HTERT RPE-1 (cell line): Measurements from ENCODE around the gene MS4A15.
"Not testable (repeated sequence)": the region's sequence is repeated elsewhere in the genome, so short reads cannot be mapped to it uniquely, and the experiment has no call there.

Experiments
- in situ Hi-C: fragments of 300-500 bp; cut with MboI; formaldehyde crosslinking; loops from 4 replicates; pipeline ENCODE4 v1.14.3; 2020; ENCODE audit warnings: low sequenced_read_pairs

MS4A15 gene, protein sequence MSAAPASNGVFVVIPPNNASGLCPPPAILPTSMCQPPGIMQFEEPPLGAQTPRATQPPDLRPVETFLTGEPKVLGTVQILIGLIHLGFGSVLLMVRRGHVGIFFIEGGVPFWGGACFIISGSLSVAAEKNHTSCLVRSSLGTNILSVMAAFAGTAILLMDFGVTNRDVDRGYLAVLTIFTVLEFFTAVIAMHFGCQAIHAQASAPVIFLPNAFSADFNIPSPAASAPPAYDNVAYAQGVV

DNA sequence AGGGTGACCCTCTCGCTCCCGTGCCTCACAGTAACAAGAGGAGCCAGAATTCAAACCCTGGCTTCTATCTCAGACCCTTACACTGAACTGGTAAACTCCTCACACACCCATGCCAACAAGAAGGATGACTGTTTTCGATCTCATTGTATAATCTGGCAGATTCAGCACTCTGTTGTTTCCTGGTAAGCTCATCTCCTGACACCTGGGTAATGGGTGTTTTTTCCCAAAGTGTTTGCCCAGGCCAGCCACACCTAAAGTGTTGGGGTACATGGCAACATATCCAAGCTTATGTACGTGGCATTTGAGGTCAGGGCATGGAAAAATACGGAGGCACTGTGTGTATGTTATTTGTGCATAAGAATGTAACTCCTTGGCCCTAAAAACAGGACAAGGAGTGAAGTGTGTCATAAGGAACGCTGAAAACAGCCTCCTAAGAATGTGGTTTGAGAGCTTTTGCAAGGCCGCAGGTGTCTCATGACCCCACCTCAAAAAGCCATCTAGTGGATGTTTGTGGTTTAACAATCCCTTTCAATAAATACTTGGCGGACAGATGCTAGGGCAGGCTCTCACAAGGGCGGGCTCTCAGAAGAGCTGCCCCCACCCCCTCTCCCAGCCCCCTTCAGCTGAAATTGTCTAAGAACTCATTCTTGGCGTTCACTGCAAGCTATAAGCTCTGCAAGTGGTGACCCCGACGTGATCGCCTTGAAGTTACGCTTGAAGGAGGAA, at the start of gene MS4A15:
Gene MS4A15 (plus strand): TSS at position 561 of the 726 bp plus-strand sequence. CDS start 6,867 bp downstream, outside the sequence.
- in situ Hi-C loops, result no loop called here

DNA sequence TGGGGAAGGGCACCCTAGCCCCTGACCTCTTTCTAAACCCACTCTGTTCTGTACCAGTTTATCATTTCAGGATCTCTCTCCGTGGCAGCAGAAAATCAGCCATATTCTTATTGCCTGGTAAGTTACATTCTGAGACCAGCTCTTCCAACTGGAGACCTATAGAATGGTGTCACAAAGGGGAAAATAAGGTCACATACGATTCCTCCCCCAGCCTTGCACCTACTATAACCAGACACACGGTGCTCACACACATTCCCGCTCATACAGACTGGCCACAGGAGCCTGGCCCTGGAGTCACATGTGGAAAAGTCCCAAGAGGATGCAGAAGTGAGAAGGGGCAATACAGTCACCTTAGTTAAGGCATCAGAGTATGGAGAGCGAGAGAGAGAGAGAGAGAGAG, 49.7 kb upstream of the MS4A15 start:
- in situ Hi-C loops, result no loop called here

DNA sequence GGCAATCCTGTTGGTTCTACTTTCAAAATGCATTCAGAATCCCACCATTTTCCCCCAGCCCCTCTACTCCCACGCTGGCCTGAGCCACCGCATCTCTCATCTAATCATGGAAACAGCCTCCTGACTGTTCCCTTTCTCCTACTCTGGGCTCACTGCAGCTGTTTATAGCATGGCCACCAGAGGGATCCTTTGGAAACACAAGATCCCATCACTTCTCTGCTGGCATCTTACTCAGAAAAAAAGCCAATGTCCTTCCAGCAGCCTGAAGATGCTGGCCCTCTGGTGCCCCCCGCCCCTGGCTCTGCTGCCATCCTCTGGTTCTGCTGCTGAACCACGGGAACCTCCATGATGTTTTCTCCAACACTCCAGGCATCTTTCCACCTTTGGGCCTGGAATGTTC, 46.2 kb upstream of the MS4A15 start:
- in situ Hi-C loops, result no loop called here

DNA sequence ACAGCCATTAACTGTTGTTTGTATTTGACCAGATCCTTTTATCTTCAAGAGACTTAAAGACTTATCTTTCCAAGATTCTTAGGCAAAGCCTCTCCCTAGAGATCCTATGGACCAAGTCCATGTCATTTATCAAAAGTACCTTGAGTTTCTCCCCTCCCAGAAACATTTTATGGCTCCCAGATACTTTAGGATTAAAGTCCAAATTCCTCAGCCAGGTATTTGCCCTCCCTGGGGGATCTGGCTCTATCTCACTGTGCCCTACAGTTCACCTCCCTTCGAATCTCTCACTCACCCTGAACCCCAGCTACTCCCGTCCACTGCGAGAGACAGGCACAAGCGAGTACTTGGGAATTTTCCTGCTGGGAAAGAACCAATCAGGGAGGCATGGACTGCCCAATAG, 45.4 kb upstream of the MS4A15 start:
- in situ Hi-C loops, result no loop called here

DNA sequence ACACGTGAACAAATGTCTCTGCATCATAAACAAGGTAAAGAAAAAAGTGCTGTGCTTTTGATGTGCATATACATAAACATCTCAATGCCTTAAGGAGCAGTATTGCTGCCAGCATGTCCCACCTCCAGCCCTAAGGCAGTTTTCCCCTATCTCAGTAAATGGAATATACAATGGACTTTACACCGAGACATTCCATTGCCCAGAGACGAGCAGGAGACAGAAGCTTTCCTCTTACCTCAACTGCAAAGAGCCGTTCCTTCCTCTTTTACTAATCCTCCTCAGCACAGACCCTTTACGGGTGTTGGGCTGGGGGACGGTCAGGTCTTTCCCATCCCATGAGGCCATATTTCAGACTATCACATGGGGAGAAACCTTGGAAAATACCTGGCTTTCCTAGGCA, 43.2 kb upstream of the MS4A15 start:
- in situ Hi-C loops, result not testable (repeated sequence)

DNA sequence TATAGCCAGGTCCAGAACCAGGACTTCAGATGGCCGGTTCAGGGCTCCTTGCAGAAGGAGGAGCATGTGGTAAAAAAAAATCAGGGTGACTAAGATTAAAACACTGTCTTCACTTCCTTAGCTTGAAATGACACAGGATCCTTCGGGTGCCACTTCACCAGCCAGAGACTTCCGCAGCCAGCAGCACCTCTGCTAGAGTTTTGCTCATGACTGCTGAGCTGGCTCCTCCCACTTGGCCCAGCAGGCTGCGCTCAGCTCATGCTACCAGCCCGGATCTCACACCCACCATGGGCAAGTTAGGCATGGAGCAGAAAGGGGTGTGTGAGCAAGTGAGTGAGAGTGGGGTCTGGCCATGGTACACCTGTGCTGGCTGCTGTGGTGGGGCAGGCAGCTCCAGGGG, 38.7 kb upstream of the MS4A15 start:
- in situ Hi-C loops, result no loop called here

DNA sequence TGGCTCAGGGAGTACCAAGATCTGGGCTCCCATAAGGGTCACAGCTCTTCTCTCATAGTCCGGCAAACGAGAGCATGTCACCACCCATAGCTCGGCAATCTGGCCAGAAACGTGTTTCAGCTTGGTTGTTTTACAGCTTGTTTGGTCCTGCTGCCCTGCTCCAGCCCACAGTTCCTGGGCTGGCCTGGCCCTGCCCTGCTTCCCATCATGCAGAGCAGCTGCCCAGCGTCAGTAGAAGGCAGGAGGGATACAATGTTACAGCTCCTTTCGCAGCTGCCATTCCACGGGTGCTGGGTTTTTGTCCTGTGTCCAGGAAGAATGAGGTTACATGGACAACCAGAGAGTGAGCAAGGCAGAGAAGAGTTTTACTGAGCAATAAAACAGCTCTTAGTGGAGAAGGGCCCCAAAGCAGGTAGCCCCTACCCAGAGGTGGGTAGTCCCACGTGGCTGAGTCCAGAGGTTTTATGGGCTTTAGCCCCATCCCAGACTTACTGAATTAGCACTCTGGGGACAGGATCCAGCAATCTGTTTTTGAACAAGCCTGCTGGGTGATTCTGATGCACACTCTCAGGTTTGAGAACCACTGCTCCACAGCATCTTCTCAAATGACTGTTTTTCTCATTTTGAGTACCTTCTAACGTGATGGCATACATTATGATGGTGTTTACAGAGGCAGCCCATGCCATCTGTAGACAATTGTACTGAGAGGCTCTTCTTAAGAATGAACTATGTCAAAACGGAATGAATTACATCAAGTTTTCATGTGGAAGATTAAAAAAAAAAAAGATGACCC, 37.9 kb upstream of the MS4A15 start:
- in situ Hi-C loops, result no loop called here

DNA sequence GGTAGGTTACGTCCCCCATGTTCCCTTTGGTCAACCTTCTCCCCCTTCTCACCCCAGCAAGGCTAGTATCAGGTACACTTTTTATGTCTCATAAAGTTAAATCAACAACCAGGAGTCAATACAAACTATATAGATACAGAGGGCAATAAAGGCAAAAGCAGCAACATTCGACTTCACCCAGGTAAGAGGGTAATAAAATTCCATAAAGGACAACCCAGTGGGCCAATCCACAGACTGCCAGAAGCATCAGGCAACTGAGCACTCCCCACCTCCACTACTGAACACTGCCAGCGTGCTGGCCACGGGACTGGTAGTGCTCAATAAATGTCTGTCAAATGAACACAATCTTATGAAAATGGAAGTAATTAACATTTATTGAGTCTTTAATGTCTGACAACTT, 37.3 kb upstream of the MS4A15 start:
- in situ Hi-C loops, result no loop called here

DNA sequence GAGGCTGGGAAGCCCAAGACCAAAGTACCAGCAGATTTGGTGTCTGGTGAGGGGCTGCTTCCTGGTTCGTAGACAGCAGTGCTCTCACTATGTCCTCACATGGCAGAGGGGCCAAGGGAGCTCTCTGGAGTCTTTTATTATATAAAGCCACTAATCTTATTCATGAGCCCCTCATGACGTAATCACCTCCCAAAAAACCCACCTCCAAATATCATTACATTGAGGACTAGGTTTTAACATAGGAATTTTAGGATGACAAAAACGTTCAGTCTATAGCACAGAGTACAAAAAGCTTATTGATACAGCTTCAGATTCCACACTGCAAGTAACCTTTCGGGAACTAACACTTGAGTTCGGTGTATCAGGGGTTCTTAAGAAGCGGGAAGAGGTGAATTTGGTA, 36.2 kb upstream of the MS4A15 start:
- in situ Hi-C loops, result no loop called here

DNA sequence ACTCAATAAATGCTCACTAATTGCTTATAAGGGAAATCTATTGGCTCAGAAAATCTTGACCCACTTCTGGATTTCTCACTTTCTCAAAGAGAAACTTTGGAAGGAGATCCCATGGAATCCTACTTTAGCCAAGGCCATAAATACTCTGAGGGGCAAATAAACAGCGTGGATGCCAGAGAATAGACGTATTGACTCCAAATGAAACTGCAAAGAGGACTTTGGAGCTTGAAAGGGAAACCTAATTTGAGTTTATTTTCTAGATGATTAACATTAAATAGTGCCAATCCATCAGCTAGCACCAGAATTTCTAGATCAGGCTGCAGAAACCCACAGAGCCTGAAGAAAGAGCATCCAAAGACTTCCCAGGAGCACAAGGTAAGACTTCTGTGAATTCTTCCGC, 32.2 kb upstream of the MS4A15 start, which contains the start of gene MS4A18:
Gene MS4A18 (plus strand): TSS at position 301 of the 400 bp plus-strand sequence.
- in situ Hi-C loops, result no loop called here

DNA sequence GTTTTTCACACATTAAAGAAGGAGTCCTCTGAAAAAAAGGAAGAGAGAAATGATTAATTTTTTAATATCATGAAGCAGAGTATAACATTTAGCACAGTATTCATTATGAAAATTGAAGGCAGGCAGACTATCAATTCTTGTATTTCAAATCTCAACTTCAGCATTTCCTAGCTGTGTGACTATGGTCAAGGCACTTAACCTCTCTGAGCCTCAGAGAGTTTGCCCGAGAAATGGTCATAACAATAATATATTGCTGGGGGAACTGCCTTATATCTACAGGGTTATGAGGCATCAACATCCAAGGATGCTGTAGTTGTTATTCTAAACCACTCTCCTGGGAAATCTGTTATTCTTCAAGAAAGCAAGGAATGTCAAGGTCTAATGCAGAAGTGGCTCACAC, 31.1 kb upstream of the MS4A15 start:
- in situ Hi-C loops, result no loop called here

DNA sequence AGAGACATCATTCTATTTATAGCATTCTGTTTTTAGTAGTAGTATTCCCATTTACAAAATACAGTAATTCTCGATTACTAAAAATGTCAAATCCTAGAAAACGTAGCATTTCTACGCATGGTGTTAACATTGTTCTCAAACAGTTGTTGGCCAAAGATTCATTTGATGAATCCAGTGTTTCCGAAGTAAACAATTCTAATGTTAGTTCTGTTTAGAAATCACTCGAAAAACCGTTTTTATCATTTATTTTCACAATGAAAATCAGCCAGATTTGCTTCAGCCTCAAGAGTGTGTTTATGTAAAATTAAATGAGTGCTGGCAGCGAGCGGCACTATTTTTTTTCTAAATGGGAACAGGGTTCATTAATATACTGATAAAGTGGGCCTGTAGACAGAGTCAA, 25.1 kb upstream of the MS4A15 start:
- in situ Hi-C loops, result no loop called here

DNA sequence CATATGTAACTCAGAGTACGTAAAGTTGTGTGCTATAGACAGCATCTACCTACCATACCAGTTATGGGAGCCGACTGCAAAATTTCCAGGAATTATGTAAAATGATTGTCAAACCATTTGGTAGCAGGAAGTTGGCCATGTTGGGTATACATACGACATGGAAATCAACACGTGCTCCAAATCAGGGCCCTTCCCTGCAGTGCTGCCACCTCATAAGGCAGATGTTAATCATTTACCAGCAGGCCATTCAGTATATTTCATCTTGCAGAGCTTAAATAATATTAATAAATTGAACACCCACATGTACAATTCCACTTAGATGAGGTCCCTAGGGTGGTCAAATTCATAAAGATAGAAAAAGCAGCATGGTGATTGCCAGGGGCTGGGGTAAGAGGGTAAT, 22.4 kb upstream of the MS4A15 start:
- in situ Hi-C loops, result no loop called here

DNA sequence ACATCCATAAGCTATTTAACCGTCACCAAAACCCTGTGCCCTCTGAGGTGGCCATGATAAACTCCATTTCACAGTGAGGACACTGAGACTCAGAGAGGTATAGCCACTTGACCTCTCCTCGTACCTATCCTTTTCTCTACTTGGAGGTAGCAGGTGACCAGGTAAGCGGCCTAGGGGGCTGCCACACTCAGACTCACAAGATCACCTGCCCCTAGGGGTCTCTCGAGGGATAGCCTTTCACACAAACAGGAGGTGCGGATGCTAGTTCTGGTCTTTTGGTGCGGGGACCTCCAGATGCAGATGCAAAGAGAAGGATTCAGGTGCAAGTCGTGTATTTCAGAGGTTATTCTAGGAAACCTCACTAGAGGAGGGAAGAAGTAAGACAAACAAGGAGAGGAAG, 17.6 kb upstream of the MS4A15 start:
- in situ Hi-C loops, result no loop called here

DNA sequence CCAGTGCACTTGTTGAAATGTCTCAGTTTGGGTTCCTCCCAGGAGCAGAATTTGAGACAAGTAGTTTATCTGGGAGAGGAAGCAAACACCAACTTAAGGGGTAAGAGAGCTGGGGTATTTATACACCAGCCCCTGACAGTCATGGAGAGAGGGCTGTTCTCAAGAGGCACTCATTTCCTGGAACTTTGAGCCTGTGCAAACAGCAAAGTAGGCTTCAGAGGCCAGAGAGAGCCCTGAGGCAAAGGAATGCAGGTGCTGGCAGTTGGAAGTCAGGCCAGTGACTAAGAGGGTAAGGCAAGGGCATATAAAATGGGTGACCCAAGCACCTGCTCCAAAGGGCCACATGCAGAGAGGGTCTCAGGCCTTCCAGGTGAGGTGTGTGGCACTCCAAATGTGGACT, 16.1 kb upstream of the MS4A15 start:
- in situ Hi-C loops, result no loop called here

DNA sequence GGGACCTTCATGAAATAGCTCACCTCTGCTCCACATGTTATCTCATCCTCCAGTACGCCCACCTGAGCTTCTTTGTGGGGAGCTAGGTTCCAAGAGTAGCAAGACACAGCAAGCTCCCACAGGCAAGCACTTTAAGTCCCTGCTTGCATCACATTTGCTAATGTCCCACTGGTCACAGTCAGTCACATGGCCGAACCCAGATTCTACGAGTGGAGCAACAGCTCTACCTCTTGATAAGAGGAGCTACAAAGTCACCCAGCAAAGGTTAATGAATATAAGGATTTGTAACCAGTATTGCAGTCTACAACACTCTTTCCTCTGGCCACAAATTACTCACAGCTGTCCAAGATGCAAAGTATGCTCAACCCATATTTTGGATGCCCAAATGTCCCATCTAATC, 15.2 kb upstream of the MS4A15 start:
- in situ Hi-C loops, result no loop called here

DNA sequence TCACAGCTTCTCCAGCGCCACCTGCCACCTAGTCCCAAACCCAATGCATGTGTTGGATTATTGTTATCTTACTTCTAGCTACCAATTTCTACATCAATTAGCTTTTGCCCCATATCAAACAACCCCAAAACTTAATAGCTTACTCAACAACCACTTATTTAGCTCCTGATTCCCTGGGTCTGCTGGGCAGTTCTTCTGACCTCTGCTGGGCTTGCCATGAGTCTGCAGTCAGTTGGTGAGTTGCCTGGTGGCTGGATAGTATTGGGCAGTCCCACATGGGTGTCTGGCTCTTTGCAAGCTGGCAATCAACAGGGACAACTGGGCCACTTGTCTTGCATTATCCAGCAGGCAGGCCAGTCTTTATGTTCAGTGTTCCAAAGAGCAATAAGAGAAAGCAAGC, 13.6 kb upstream of the MS4A15 start:
- in situ Hi-C loops, result no loop called here

DNA sequence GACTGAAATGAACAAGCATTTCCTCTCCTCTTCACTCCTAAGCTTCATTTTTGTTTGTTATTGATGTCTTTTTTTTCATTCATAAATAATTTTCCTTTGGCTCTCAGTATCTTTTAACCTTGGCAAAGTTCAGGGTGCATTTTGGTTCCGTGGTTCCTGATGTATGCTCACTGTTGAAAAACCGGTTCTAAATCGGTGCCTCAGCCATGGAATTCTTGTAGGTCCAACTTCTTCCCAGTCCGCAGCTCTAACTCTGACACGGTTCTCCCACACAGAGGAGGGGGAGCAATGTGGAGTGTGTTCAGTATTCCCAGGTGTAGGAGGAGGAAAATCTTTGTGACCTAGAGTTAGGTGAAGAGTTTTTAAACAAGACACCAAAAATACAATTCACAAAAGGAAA, 12.6 kb upstream of the MS4A15 start:
- in situ Hi-C loops, result no loop called here

DNA sequence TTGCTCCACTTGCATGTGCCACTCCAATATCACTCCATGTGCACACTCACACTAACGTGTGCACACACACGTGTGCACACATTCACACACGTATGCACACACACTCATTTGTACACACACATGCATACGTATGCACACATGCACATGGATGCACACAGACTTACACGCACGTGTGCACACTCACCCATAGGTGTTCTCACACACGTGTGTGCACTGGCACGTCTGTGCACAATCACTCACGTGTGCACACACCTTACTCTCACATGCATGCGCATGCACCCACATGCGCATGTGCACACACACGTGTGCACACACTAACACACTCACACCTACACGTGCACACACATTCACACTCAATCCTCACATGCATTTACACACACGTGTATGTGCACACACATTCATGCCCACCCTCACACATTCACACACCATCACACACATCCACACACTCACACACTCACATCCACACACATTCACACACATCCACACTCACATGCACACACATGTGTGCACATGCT, 9.3 kb upstream of the MS4A15 start:
- in situ Hi-C loops, result no loop called here

DNA sequence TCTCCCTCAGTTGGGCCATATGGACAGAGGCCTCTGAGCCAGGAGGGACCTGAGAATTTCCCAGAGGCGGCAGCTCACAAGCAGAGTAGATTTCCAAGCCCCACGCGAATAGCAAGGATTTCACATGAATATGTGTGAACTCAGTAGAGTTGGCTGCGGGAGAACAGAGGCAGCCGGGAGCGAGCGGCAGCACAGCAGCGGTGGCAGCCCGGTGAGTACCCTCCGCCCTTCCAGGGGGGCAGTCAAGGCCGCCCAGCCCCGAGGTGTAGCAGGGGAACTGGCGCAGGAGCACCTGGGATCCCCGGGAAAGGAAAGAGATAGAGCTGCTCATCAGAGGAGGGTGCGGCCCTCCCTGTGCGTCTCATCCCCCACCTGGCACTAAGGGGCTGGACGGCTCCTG, 8.4 kb upstream of the MS4A15 start:
- in situ Hi-C loops, result no loop called here

DNA sequence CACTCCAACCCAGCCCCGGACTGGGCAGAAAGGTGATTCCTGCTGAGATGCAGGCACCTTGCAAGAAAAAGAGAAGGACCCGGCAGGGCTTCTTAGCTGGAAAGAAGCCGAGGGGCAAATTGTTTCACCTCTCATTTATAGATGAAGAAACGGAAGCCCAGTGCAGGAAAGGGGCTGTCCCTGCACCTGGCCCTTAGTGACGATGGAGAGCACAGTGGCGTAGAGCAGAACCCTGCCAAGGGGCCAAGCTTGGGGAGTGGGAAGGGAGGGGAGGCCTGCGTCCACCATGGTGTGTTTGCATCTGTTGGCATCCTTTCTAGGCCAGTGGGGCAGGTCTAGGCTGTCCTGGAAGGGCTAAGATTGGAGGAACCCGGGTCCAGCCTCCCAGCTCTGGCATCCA, 7.8 kb upstream of the MS4A15 start:
- in situ Hi-C loops, result no loop called here

DNA sequence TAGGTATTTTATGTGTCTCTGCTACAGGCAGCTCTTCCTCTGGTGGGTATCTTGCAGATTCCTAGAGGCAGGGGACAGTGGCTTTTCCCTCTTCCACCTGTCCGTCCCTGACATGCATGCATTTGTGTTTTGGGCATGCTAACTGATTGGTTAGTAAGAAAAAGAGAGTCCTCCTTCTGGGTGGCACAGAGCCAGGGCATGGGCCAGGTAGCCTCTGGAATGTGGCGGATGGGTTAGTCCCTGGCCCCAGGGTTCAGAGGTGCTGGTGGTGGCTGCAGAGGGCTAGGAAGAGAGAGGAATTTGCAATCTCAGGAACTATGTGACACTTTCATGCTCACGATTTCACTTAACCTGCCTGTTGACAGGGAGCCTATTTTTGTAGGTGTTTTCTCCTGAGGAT, 5.8 kb upstream of the MS4A15 start:
- in situ Hi-C loops, result no loop called here
